ENCODE data around the gene CSDE1.

GRCh38 chr1:114755006-114755931 lies 2.5 kb downstream of the CSDE1 start:
- TF ChIP-seq CTCF (IDR thresholded peaks at IDR 0.05) (no peak), POLR2AphosphoS5 (IDR thresholded peaks at IDR 0.05) (no peak), POLR2A (IDR thresholded peaks at IDR 0.05) (no peak), EP300 (IDR thresholded peaks at IDR 0.05) (no peak)

Measured in gastroesophageal sphincter (tissue), 3 donors.